GM21619 (cell line): ENCODE measurements around the gene KLF6.
A peak's percentile ranks its signal among the peaks of the same experiment; 100 is the strongest.

Experiments used
- ATAC-seq: cut with Tn5 transposase; IDR thresholded peaks from one replicate; pipeline ENCODE4 v1.9.1; 2021; ENCODE audit not compliant: unreplicated experiment

The KLF6 gene

GRCh38 chr10:3790272-3790671 is 5.3 kb upstream of the KLF6 start:
- no peak for ATAC-seq

DNA sequence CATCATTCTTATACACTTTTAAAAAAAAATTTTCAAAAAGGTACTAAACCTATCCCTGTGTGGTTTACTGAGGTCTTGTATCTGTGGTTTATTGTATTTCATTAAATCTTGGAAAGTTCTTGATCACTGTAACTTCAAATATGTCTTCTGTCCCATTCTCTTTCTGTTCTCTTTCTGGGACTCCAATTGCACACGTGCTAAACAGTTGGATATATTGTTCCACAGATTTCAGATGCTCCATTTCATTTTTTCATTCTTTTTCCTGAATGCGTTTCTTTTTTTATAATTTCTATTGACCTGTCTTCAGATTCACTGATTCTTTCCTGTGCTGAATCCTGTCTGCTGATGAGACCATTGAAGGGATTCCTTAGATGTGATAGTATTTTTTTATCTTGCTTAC is 4.6 kb upstream of the KLF6 start:
- no peak for ATAC-seq

DNA sequence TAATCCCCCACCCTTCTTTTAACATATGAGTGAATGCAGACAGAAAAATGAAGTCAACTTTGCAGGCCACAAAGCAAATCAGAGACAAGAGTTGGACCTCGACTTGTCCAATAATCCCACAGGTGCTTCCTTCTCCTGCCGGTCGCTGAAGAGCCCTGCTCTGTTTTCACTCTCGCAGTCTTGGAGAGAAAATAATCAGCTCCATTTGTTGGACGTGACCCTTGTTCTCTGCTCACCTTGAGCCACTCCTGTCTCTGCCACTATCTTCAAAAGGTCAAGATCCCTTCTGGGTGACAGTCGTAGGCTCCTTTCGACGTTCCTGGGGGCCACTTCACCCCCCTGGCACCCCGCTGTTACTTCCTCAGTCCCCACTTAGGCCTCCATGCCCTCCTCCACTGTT is 2.8 kb upstream of the KLF6 start:
- ATAC-seq, result no peak

DNA sequence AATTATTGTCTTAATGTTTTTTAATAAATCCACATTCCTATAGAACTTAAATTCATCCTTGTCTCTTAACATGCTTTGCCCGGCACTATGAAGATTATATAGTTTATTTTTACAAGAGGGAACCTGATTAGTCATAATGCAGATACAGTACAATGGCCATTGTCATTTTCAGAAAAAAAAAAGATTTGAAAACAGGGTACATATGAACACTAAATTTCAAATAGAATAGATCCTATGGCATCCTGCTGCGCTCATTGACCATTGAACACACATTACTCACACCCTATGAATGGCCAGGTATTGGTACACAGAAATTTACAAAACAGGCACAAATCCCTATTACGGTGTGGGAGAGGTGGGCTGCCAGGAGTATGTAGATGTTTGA is 2.0 kb upstream of the KLF6 start:
- no peak for ATAC-seq

- ATAC-seq, result no peak
Observed at GRCh38 chr10:3786295-3787015, 1.4 kb upstream of the KLF6 start.

DNA sequence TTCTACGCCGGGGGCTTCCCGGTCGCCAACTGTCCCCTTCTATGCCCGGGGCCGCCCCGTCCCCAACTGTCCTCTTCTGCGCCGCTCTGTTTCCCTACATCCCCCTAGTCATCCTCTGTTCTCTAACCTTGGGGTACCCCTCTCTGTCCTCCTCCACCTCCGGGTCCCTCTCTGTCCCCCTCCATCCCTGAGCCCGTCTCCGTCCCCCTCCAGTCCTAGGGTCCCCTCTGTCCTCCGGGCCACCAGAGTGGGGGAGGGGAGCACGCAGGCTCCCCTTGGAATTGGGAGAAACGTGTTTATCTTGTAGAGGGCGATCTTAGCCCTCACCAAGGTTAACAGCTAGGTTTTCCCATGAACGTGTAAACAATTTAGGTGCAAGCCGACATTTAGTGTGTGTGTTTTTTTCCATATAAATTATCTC is 852 bp upstream of the KLF6 start:
- ATAC-seq, result peak; percentile 10

DNA sequence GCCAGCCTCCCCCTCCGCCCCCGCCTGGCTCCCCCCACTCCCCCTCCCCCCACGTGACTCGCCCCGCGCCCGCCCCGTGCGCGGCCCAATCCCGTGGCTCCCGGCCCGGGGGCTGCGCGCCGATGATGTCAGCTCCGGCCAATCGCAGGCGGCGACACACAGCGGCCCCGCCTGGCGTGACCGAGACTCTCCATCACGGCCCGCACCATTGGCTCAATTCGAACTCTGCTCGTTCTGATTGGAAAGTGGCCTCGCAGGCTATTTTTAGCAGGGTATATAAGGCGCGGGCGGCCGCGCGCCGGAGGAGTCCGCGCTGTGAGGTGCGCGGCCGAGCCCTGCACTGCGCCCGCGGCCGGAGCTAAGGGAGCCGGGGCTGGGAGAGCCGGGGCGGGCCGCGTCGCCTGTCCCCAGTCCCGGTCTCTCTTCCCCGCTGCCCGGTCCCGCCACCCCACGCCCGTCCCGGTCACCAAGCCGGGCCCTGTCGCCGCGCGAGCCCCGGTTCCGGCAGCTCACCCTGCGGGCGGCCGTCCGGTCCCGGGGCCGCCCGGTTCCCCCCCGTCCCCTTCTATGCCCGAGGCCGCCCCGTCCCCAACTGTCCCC is 342 bp upstream of the KLF6 start:
- ATAC-seq, result peak; percentile 60

- ATAC-seq, result no peak
Observed at GRCh38 chr10:3783682-3784432, 1.2 kb downstream of the KLF6 start.

DNA sequence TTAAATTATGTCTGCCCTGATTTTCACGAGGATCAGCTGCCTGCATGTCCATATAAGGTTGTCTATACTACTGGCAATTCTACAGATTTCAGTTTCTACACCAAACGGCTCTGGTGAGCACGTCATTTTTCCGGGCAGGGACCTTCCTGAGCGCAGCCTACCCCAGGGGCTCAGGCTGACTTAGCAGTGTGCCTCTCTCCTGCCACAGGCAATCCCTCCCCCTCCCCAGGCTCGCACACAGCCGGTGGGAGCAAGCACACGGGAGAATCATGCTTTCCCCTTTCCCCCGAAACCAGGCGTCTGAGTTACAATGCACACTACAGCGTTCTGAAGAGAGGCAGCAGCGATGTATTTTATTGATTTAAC is 1.7 kb downstream of the KLF6 start:
- peak; percentile 32 for ATAC-seq

DNA sequence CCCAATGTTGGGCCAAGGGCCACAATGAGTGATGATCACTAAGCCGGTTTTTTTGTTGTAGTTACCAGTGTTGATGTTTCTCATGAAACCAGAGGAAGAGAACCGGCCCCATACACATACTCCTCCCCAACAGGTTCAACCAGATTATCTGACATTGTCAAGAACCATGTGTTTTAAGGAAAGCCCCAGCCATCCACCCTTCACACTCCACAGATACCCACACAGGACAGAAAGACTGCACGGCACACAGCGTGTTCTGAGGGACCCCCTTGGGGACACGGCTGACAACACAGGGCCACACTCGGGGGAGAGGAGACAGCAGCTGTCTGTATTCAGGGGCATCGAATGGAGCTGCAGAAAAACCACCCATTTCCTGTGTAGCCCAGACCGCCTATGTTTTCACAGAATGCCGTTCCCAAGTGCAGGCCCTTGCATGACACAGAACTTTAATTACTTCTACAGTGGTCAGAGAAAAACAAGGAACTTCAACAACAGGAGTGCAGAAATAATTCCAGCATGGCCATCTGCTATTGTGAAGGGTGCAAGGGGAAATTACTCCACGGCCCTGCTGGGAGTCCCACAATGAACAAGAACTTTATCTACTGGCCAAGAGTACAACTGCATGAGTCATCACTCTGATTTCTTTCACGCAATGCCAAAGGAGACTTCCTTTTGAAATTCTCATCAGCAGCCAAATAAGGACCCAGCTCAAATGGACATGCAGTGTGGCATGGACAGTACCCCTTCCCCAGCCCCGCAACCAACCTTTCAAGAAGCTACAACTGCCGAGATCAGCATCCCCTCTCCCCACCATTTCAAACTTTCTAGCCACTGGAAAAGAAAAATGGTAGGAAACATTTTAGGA is 2.3 kb downstream of the KLF6 start:
- peak; percentile 22 for ATAC-seq

DNA sequence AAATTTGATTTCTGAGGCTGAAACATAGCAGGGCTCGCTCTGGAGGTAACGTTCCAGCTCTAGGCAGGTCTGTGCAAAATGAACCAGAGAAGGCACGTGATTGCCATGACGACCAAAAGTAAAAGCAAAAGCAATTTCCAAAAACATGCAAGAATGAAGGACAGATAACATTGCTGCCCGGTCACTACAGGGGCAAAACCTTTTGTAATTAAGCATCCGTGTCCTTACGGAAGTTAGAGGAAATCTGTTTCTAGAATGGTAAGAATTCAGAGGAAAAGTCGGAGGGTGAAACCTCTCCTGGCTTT is 2.9 kb downstream of the KLF6 start:
- ATAC-seq, result no peak

- no peak for ATAC-seq
Observed at GRCh38 chr10:3781468-3782145, 3.4 kb downstream of the KLF6 start.

GRCh38 chr10:3780771-3781467 is 4.1 kb downstream of the KLF6 start:
- no peak for ATAC-seq

DNA sequence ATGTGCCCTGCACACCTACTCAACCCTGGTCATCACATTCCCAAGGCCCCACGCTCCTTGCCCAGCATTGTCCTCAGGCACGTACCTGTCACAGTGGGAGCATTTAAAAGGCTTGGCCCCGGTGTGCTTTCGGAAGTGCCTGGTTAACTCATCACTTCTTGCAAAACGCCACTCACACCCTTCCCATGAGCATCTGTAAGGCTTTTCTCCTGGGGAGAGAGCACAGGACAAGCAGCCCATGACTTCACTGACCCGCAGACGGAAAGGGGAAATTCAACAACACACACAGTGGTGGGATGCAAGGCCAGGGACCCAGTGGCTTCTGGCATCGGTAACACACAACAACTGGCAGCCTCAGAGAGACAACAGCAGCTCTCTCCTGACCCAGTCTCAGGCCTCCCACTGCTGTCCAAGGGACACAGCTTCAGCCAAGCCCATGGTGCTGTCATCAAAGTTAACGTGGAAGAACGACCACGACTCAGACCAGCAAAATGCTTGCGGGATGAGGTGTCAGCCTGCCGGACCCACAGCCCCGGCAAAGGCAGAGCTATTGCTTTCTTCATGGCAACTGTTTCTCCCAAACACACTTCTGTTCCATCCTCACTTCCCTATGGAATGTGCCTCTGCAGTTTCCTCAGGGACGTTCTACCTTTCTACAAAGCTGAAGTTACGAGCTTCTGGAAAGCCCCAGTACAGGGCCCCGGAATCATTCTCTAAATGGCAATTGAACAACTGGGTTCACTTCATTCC is 4.8 kb downstream of the KLF6 start:
- no peak for ATAC-seq

- ATAC-seq, result no peak
Observed at GRCh38 chr10:3779158-3779741, 5.8 kb downstream of the KLF6 start.

DNA sequence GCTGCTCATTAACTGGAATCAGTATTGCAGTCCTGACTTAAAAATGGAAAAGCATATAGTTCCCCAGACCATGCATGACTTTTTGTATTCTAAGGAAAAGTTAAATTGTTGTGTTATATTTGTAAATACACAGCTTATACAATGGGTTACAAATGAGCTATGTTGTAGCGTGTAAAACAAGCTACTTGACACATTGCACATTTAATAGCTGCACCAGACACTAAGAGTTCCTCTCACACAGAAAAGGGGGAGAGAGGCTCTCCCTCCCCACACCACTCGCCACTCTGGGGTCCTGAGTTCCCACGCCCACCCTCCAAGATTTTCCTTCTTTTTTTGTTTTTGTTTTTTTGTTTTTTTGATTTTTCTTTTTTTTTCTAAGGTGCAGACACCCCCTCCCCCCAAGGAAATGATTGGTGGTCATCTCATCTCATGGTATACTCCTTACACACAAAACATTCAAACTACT is 6.3 kb downstream of the KLF6 start:
- no peak for ATAC-seq

GRCh38 chr10:3777981-3778691 is 6.9 kb downstream of the KLF6 start:
- ATAC-seq, result no peak

DNA sequence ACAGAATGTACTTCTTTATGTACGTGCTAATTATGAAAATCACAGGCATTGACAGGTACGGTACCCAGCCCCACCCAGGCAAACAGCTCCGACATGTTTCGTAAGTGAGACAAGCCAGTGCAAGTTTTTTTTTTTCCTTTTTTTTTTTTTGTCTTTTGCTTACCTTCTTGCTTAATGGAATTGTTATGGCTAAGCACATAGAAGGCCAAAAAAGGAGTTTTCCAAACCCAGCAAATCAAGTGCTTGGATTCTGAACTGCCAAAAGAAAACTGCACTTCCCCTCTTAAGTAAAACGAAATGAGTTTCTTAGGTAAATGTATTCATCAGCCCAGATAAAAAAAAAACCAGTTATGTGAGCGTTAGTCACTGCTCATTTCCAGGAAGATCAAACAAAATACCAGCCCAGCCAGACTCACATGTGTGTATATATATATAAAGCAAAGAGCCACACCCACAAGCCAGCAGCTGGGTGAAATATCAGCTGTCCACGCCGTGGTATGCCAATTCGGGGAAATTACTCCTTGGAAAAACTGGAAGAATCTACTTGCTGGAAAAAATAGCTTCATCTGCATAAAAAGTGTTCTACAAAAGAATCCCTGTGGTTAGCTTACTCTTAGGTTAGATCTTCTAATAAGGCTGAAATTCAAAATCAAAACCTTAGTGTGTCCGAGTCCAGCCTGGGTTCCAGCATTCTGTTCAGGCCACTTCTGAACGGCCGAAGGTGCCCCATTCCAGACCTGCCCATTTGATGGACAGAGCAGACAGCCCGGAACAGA is 8.0 kb downstream of the KLF6 start:
- no peak for ATAC-seq
